HG03469 (cell line): ENCODE results near the gene CDCA4.

Experiments used
- ATAC-seq: cut with Tn5 transposase; IDR thresholded peaks from one replicate; pipeline ENCODE4 v1.9.1; 2021; ENCODE audit warnings: mild to moderate bottlenecking, moderate library complexity, moderate number of reproducible peaks; ENCODE audit not compliant: unreplicated experiment

CDCA4 gene

GRCh38 chr14:104977008-104977680, 43.7 kb downstream of the CDCA4 start:
- no peak for ATAC-seq

GRCh38 chr14:104976198-104977007, 44.5 kb downstream of the CDCA4 start:
- no peak for ATAC-seq

- no peak for ATAC-seq
Measured at GRCh38 chr14:104975481-104976197, 45.2 kb downstream of the CDCA4 start.

GRCh38 chr14:104974665-104975390, 46.1 kb downstream of the CDCA4 start:
- ATAC-seq, result no peak

- ATAC-seq, result no peak
Measured at GRCh38 chr14:104974146-104974541, 46.7 kb downstream of the CDCA4 start.

GRCh38 chr14:104973385-104974145, 47.3 kb downstream of the CDCA4 start:
- no peak for ATAC-seq

- ATAC-seq, result no peak
Measured at GRCh38 chr14:104973135-104973384, 47.8 kb downstream of the CDCA4 start.

GRCh38 chr14:104972301-104973134, 48.4 kb downstream of the CDCA4 start:
- no peak for ATAC-seq

GRCh38 chr14:104971447-104972240, 49.2 kb downstream of the CDCA4 start:
- no peak for ATAC-seq

GRCh38 chr14:104970231-104971068, 50.4 kb downstream of the CDCA4 start:
- ATAC-seq, result no peak

GRCh38 chr14:104969741-104970230, 51.1 kb downstream of the CDCA4 start:
- ATAC-seq, result no peak

GRCh38 chr14:104968541-104969401, 52.1 kb downstream of the CDCA4 start:
- no peak for ATAC-seq

GRCh38 chr14:104968153-104968527, 52.7 kb downstream of the CDCA4 start:
- no peak for ATAC-seq

GRCh38 chr14:104967386-104968152, 53.3 kb downstream of the CDCA4 start:
- no peak for ATAC-seq

GRCh38 chr14:104966981-104967385, 53.9 kb downstream of the CDCA4 start:
- ATAC-seq, result no peak

- ATAC-seq, result no peak
Measured at GRCh38 chr14:104966261-104966865, 54.5 kb downstream of the CDCA4 start.
